Neural cell (in vitro differentiated cells): Measurements from ENCODE around the gene SLC17A9. TPM values are rescaled to one million over a fixed set of nuclear protein-coding genes. Genes with fewer than 3 reads are reported as not detected.

ENCODE experiments used
- H2AFZ ChIP-seq: fragments of 200-600, 300-800 bp; sonication (generic), shearing (Covaris generic); 2 replicates; pipeline ENCODE4 v1.6.0; 2014; ENCODE audit warnings: low read depth, mild to moderate bottlenecking, antibody characterized with exemption, low read length, moderate library complexity
- H3F3A ChIP-seq: fragments of 200-600 bp; shearing (Covaris generic); 2 replicates; pipeline ENCODE4 v1.6.1; 2016; ENCODE audit warnings: mild to moderate bottlenecking, moderate library complexity, mixed read lengths, antibody characterized with exemption, low read length; ENCODE audit not compliant: insufficient read depth, poor library complexity, severe bottlenecking
- H3K27ac ChIP-seq: fragments of 200-600, 300-800 bp; sonication (generic), shearing (Covaris generic); 2 replicates; pipeline ENCODE4 v1.5.1; 2014; ENCODE audit warnings: mild to moderate bottlenecking, low read length, moderate library complexity
- H3K27me3 ChIP-seq: fragments of 300-800, 200-600 bp; sonication (generic), shearing (Covaris generic); 2 replicates; pipeline ENCODE4 v1.6.0; 2014; ENCODE audit warnings: mild to moderate bottlenecking, low read depth, low read length, moderate library complexity; ENCODE audit not compliant: insufficient read depth
- H3K36me3 ChIP-seq: fragments of 300-800, 200-600 bp; sonication (generic), shearing (Covaris generic); 2 replicates; pipeline ENCODE4 v1.5.1; 2014; ENCODE audit warnings: mild to moderate bottlenecking, antibody characterized with exemption, low read length, moderate library complexity; ENCODE audit not compliant: insufficient read depth
- H3K4me2 ChIP-seq: fragments of 300-800, 200-600 bp; sonication (generic), shearing (Covaris generic); 2 replicates; pipeline ENCODE4 v1.6.0; 2014; ENCODE audit warnings: mild to moderate bottlenecking, low read length
- H3K4me3 ChIP-seq: fragments of 300-800, 200-600 bp; sonication (generic), shearing (Covaris generic); 2 replicates; pipeline ENCODE4 v1.5.1; 2014; ENCODE audit warnings: mild to moderate bottlenecking, low read length, moderate library complexity
- H3K79me2 ChIP-seq: fragments of 200-600 bp; shearing (Covaris generic); replicated peaks from 2 replicates; pipeline ENCODE4 v1.6.0; 2014; ENCODE audit warnings: mild to moderate bottlenecking, low read length, moderate library complexity; ENCODE audit not compliant: insufficient read depth
- H3K9ac ChIP-seq: fragments of 300-800, 200-600 bp; sonication (generic), shearing (Covaris generic); 2 replicates; pipeline ENCODE4 v1.6.1; 2016; ENCODE audit warnings: mild to moderate bottlenecking, low read length, mixed read lengths
- H3K9me2 ChIP-seq: fragments of 200-600 bp; shearing (Covaris generic); 2 replicates; pipeline ENCODE4 v1.6.1; 2016; ENCODE audit warnings: mild to moderate bottlenecking, low read length, mixed read lengths; ENCODE audit not compliant: insufficient read depth
- H3K9me3 ChIP-seq: fragments of 200-600, 300-800 bp; sonication (generic), shearing (Covaris generic); 2 replicates; pipeline ENCODE4 v1.6.1; 2016; ENCODE audit warnings: mild to moderate bottlenecking, mixed run types, low read length, moderate library complexity, mixed read lengths
- H4K20me1 ChIP-seq: fragments of 200-600 bp; shearing (Covaris generic); 2 replicates; pipeline ENCODE4 v1.6.1; 2016; ENCODE audit warnings: mild to moderate bottlenecking, mixed run types; ENCODE audit not compliant: insufficient read depth
- CTCF ChIP-seq: fragments of 450-650 bp; IDR thresholded peaks from 2 replicates; pipeline ENCODE4 v1.5.1; 2014; ENCODE audit warnings: antibody characterized with exemption, mild to moderate bottlenecking, moderate library complexity; ENCODE audit not compliant: poor library complexity, severe bottlenecking
- EP300 ChIP-seq: fragments of 450-650 bp; conservative IDR thresholded peaks from 2 replicates; pipeline ENCODE4 v1.6.1; 2014; ENCODE audit warnings: antibody characterized with exemption, mild to moderate bottlenecking, moderate library complexity; ENCODE audit not compliant: poor library complexity, severe bottlenecking
- EZH2 ChIP-seq: fragments of 200-600, 300-800 bp; shearing (Covaris generic), sonication (generic); IDR thresholded peaks from 2 replicates; pipeline ENCODE4 v1.6.1; 2014; ENCODE audit warnings: antibody characterized with exemption, low read length, borderline replicate concordance, mild to moderate bottlenecking; ENCODE audit not compliant: insufficient read depth, poor library complexity, severe bottlenecking
- MXI1 ChIP-seq: fragments of 450-650 bp; conservative IDR thresholded peaks from 2 replicates; pipeline ENCODE4 v1.6.1; 2014; ENCODE audit warnings: antibody characterized with exemption, mild to moderate bottlenecking; ENCODE audit not compliant: poor library complexity, severe bottlenecking
- POLR2AphosphoS5 ChIP-seq: IDR thresholded peaks from 2 replicates; pipeline ENCODE4 v1.6.1; 2012
- RAD21 ChIP-seq: fragments of 450-650 bp; conservative IDR thresholded peaks from 2 replicates; pipeline ENCODE4 v1.6.1; 2014; ENCODE audit warnings: antibody characterized with exemption, mild to moderate bottlenecking, moderate library complexity
- REST ChIP-seq: IDR thresholded peaks from 2 replicates; pipeline ENCODE4 v1.6.1; 2012; ENCODE audit warnings: borderline replicate concordance
- SMC3 ChIP-seq: fragments of 450-650 bp; conservative IDR thresholded peaks from 2 replicates; pipeline ENCODE4 v1.6.1; 2014; ENCODE audit warnings: antibody characterized with exemption, mild to moderate bottlenecking, moderate library complexity; ENCODE audit not compliant: poor library complexity
- TAF1 ChIP-seq: IDR thresholded peaks from 2 replicates; pipeline ENCODE4 v1.6.1; 2012; ENCODE audit warnings: low read depth
- polyA plus RNA-seq: library from polyadenylated mRNA; depleted of rRNA; stranded (reverse); fragments of >200 nt; gene quantifications from 2 replicates; pipeline ENCODE4 v1.2.3, GENCODE V29; 2014

The SLC17A9 gene
- polyA plus RNA-seq, 1 donor from 2014 or later, result not detected

- Histone ChIP-seq H3F3A (no peaks in the 10 kb centered on the region), H4K20me1 (no peaks in the 10 kb centered on the region), H3K9me2 (no peaks in the 10 kb centered on the region), H3K79me2 (no peaks in the 10 kb centered on the region), H3K27me3 (no peaks in the 10 kb centered on the region), H3K36me3 (no peaks in the 10 kb centered on the region), H3K4me2 (no peak overlapping the region), H3K27ac (no peak overlapping the region), H2AFZ (no peak overlapping the region), H3K9ac (no peak overlapping the region), H3K4me3 (no peak overlapping the region), H3K9me3 (no peaks in the 10 kb centered on the region)
- TF ChIP-seq MXI1 (no peak), CTCF (no peak), SMC3 (no peak), TAF1 (no peak), POLR2AphosphoS5 (no peak), REST (no peak), RAD21 (no peak), EP300 (no peak), EZH2 (no peak)
Observed at GRCh38 chr20:62995481-62995880, 43.0 kb downstream of the SLC17A9 start.

- Histone ChIP-seq H3K9me2 (no peaks in the 10 kb centered on the region), H3K4me2 (no peak overlapping the region), H3K9ac (no peak overlapping the region), H2AFZ (no peak overlapping the region), H3K36me3 (no peaks in the 10 kb centered on the region), H3K79me2 (no peaks in the 10 kb centered on the region), H3K27me3 (peaks cover 5% of the 10 kb centered on the region), H3K9me3 (no peaks in the 10 kb centered on the region), H3K4me3 (no peak overlapping the region), H4K20me1 (no peaks in the 10 kb centered on the region), H3K27ac (no peak overlapping the region), H3F3A (no peaks in the 10 kb centered on the region)
- TF ChIP-seq POLR2AphosphoS5, result no peak
- TF ChIP-seq CTCF, result peak; percentile 11
- TF ChIP-seq REST, result no peak
Observed at GRCh38 chr20:62995898-62996595, 43.5 kb downstream of the SLC17A9 start.
